Astrocyte (in vitro differentiated cells and primary cell): ENCODE measurements around the gene SLC6A12.

Experiments used
- CTCF ChIP-seq: IDR thresholded peaks from 2 replicates; pipeline ENCODE4 v1.5.1; 2011; ENCODE audit warnings: low read depth, mild to moderate bottlenecking, inconsistent platforms, low read length, moderate library complexity; ENCODE audit not compliant: insufficient read depth
- EZH2 ChIP-seq: IDR thresholded peaks from 2 replicates; pipeline ENCODE4 v1.6.1; 2012; ENCODE audit warnings: mild to moderate bottlenecking, low read length, inconsistent platforms; ENCODE audit not compliant: insufficient read depth

GRCh38 chr12:189622-189962, 24.4 kb downstream of the SLC6A12 start:
- TF ChIP-seq CTCF, result no peak
- TF ChIP-seq EZH2, result no peak
